K562 (cell line): ENCODE measurements around the gene SKIC2. TPM values are rescaled to one million over a fixed set of nuclear protein-coding genes. Genes with fewer than 3 reads are reported as not detected.
A peak's percentile ranks its signal among the peaks of the same experiment; 100 is the strongest.

ENCODE experiments used
- ATAC-seq: fragments of 200-7000 bp; cut with Tn5 transposase; 3 replicates; pipeline ENCODE4 v1.9.1; 2020; ENCODE audit warnings: moderate library complexity
- BruUV-seq: library from RNA; stranded (reverse); fragments of 400-500 nt; replicated peaks from 2 replicates; lab custom pipeline; 2021; lab: Mats Ljungman, UMichigan
- CTCF ChIA-PET: fragments of 300-600 bp; formaldehyde crosslinking; extraction: SDS; loops from one replicate; lab custom pipeline; 2021; ENCODE audit warnings: low intra/inter-chr PET ratio; lab: Yijun Ruan, JAX
- POLR2A ChIA-PET: fragments of 300-600, 350-650 bp; sonication (Branson Sonifier 250); formaldehyde crosslinking; extraction: SDS; loops from one replicate; lab custom pipeline; 2021; ENCODE audit warnings: antibody characterized with exemption, inconsistent platforms; lab: Yijun Ruan, JAX
- DNase-seq, 4 experiments: peaks; one replicate each; pipeline versions ENCODE4 v3.0.0 to v3.0.0-alpha.2; 2011 to 2018; ENCODE audit warnings: low spot score in 3 of 4, mixed read lengths in 3 of 4; ENCODE audit errors: extremely low read depth in 1 of 4
- FAIRE-seq: peaks from 2 replicates; lab custom pipeline; 2011; peaks lifted over from hg19 to GRCh38; lab: Jason Lieb, UNC
- H2AFZ ChIP-seq: 2 replicates; pipeline ENCODE4 v1.6.0; 2011; ENCODE audit warnings: low read depth, low read length, control low read depth, inconsistent platforms
- H3K27ac ChIP-seq: fragments of 200-600 bp; 3 replicates; pipeline ENCODE4 v1.8.0; 2011; ENCODE audit warnings: low read depth, mild to moderate bottlenecking, control low read depth, inconsistent platforms, low read length, moderate library complexity, mixed read lengths; ENCODE audit errors: extremely low read depth
- H3K27me3 ChIP-seq, 2 experiments: fragments of 300-600 bp in 1 of 2; 2 replicates in 1 of 2; 3 replicates in 1 of 2; pipeline versions ENCODE4 v1.6.0 to v1.8.0; 2011; ENCODE audit warnings: inconsistent platforms in 2 of 2, low read length in 2 of 2, mild to moderate bottlenecking in 1 of 2, mixed read lengths in 1 of 2, moderate library complexity in 1 of 2; ENCODE audit not compliant: control insufficient read depth in 2 of 2, insufficient read depth in 2 of 2
- H3K36me3 ChIP-seq: fragments of 300-600 bp; 3 replicates; pipeline ENCODE4 v1.8.0; 2011; ENCODE audit warnings: mild to moderate bottlenecking, low read length, inconsistent platforms; ENCODE audit not compliant: control insufficient read depth, insufficient read depth
- H3K4me1 ChIP-seq, 2 experiments: fragments of 200-600 bp in 1 of 2; replicated peaks in 1 of 2; 2 replicates in 1 of 2; 3 replicates in 1 of 2; pipeline versions ENCODE4 v1.5.1 to v1.8.0; 2011; ENCODE audit warnings: inconsistent platforms in 2 of 2, low read length in 2 of 2, mild to moderate bottlenecking in 1 of 2, mixed read lengths in 1 of 2, moderate library complexity in 1 of 2; ENCODE audit not compliant: control insufficient read depth in 2 of 2, insufficient read depth in 2 of 2
- H3K4me2 ChIP-seq: 2 replicates; pipeline ENCODE4 v1.6.1; 2011; ENCODE audit warnings: low read length, control low read depth, inconsistent platforms, mixed read lengths; ENCODE audit not compliant: insufficient read depth
- H3K4me3 ChIP-seq: fragments of 200-600 bp; sonication (generic), shearing (Covaris generic); 2 replicates; pipeline ENCODE4 v1.5.1; 2016; ENCODE audit warnings: control low read depth, inconsistent platforms
- H3K79me2 ChIP-seq: fragments of 200-600 bp; 3 replicates; pipeline ENCODE4 v1.8.0; 2011; ENCODE audit warnings: low read length, inconsistent platforms; ENCODE audit not compliant: control insufficient read depth, insufficient read depth
- H3K9ac ChIP-seq, 2 experiments: 2 replicates each; pipeline versions ENCODE4 v1.6.0 to v1.6.1; 2011; ENCODE audit warnings: low read depth in 2 of 2, low read length in 2 of 2, control low read depth in 1 of 2, inconsistent platforms in 1 of 2, mild to moderate bottlenecking in 1 of 2, mixed read lengths in 1 of 2; ENCODE audit not compliant: insufficient read depth in 1 of 2
- H3K9me1 ChIP-seq: one replicate; pipeline ENCODE4 v1.6.0; 2011; ENCODE audit warnings: inconsistent platforms, mild to moderate bottlenecking, low read length, moderate library complexity; ENCODE audit not compliant: control insufficient read depth, insufficient read depth
- H3K9me3 ChIP-seq: replicated peaks from 2 replicates; pipeline ENCODE4 v1.5.1; 2011; ENCODE audit warnings: low read depth, low read length, inconsistent platforms; ENCODE audit not compliant: control insufficient read depth, insufficient read depth
- H4K20me1 ChIP-seq: replicated peaks from 2 replicates; pipeline ENCODE4 v1.6.1; 2011; ENCODE audit warnings: low read length, inconsistent platforms, mixed read lengths; ENCODE audit not compliant: control insufficient read depth, insufficient read depth
- CBFA2T2 ChIP-seq: fragments of 450-650 bp; conservative IDR thresholded peaks from 2 replicates; pipeline ENCODE4 v1.6.1; 2017; ENCODE audit warnings: mild to moderate bottlenecking
- ETS2 ChIP-seq: IDR thresholded peaks from 2 replicates; pipeline ENCODE4 v1.6.1; 2016; ENCODE audit warnings: borderline replicate concordance, missing genetic modification characterization, mild to moderate bottlenecking, moderate library complexity, missing compliant biosample characterization; ENCODE audit not compliant: poor library complexity, severe bottlenecking
- GABPB2 ChIP-seq: fragments of 250-450 bp; sonication (Bioruptor Pico); conservative IDR thresholded peaks from 2 replicates; pipeline ENCODE4 v1.5.1; 2021; ENCODE audit warnings: mild to moderate bottlenecking
- GTF2F1 ChIP-seq: IDR thresholded peaks from 2 replicates; pipeline ENCODE4 v1.6.1; 2011; ENCODE audit warnings: low read depth, low read length, improper control_type of control experiment
- HMG20B ChIP-seq: fragments of 250-450 bp; sonication (Bioruptor Pico); IDR thresholded peaks from 2 replicates; pipeline ENCODE4 v1.5.0; 2021; ENCODE audit warnings: mild to moderate bottlenecking
- HMGN3 ChIP-seq: IDR thresholded peaks from 2 replicates; pipeline ENCODE4 v1.6.1; 2011; ENCODE audit warnings: borderline replicate concordance, low read depth, mild to moderate bottlenecking, mixed read lengths, low read length; ENCODE audit not compliant: insufficient read length; ENCODE audit errors: extremely low read depth
- HNRNPH1 ChIP-seq: fragments of 200-400 bp; formaldehyde crosslinking; optimal IDR thresholded peaks from 2 replicates; pipeline ENCODE3; 2017; ENCODE audit warnings: low read depth, mild to moderate bottlenecking, low read length, moderate library complexity
- PCBP2 ChIP-seq: fragments of 200-400 bp; formaldehyde crosslinking; IDR thresholded peaks from 2 replicates; pipeline ENCODE4 v1.6.1; 2018; ENCODE audit warnings: low read length, low read depth, mild to moderate bottlenecking, moderate library complexity; ENCODE audit not compliant: poor library complexity, severe bottlenecking
- RBFOX2 ChIP-seq: fragments of 200-400 bp; formaldehyde crosslinking; IDR thresholded peaks from 2 replicates; pipeline ENCODE4 v1.6.1; 2017; ENCODE audit warnings: low read depth, mild to moderate bottlenecking, low read length, moderate library complexity
- SLC30A9 ChIP-seq: fragments of 250-450 bp; sonication (Bioruptor Pico); IDR thresholded peaks from 2 replicates; pipeline ENCODE4 v1.8.0; 2022; ENCODE audit warnings: mild to moderate bottlenecking, moderate library complexity
- SMAD4 ChIP-seq: fragments of 250-450 bp; sonication (Bioruptor Pico); conservative IDR thresholded peaks from 2 replicates; pipeline ENCODE4 v1.8.0; 2021; ENCODE audit warnings: inconsistent platforms, mild to moderate bottlenecking, moderate library complexity
- STAT5B ChIP-seq: fragments of 250-450 bp; sonication (Bioruptor Pico); IDR thresholded peaks from 2 replicates; pipeline ENCODE4 v1.8.0; 2021; ENCODE audit warnings: mild to moderate bottlenecking, inconsistent platforms
- TAF9B ChIP-seq: fragments of 450-650 bp; IDR thresholded peaks from 2 replicates; pipeline ENCODE4 v1.6.1; 2018; ENCODE audit warnings: mild to moderate bottlenecking; ENCODE audit not compliant: partially characterized antibody
- ZNF12 ChIP-seq: sonication (generic); formaldehyde crosslinking; IDR thresholded peaks from 2 replicates; pipeline ENCODE4 v1.4.0; 2020; ENCODE audit warnings: mild to moderate bottlenecking, missing genetic modification reagents
- ZNF3 ChIP-seq: fragments of 250-450 bp; sonication (Bioruptor Pico); IDR thresholded peaks from 2 replicates; pipeline ENCODE4 v1.5.0; 2021; ENCODE audit warnings: mild to moderate bottlenecking, moderate library complexity
- ZNF780A ChIP-seq: fragments of 250-450 bp; sonication (Bioruptor Pico); IDR thresholded peaks from 2 replicates; pipeline ENCODE4 v1.5.0; 2021; ENCODE audit warnings: mild to moderate bottlenecking
- ZNF79 ChIP-seq: fragments of 250-450 bp; sonication (Bioruptor Pico); IDR thresholded peaks from 2 replicates; pipeline ENCODE4 v1.4.0; 2020; ENCODE audit warnings: low read depth, mild to moderate bottlenecking, moderate library complexity
- WGBS: fragments of 100-300 bp; shearing (Covaris generic); methylation state at CpG from one replicate; pipeline ENCODE4 v1.1.6; 2016; ENCODE audit warnings: low coverage, mixed read lengths; ENCODE audit not compliant: insufficient coverage; ENCODE audit errors: missing lambda C conversion rate; 5-methylcytosine and 5-hydroxymethylcytosine counted together
- in situ Hi-C: fragments of 300-500 bp; cut with MboI; formaldehyde crosslinking; loops from 4 replicates; pipeline ENCODE4 v1.15.0; 2018; ENCODE audit warnings: inconsistent platforms, mixed read lengths
- intact Hi-C: fragments of 100-400 bp; cut with micrococcal nuclease; formaldehyde crosslinking; loops from 2 replicates; pipeline ENCODE4 v1.14.2; 2022
- polyA plus RNA-seq, 8 experiments: library from polyadenylated mRNA; depleted of rRNA in 4 of 8; stranded (reverse) in 5 of 8; unstranded in 3 of 8; fragments of >200 nt; fragmentation: Nextera tagmentation in 2 of 8; fragmentation: Illumina TruSeq in 1 of 8; extraction: Ambion mirVana in 2 of 8; extraction: Trizol in 1 of 8; gene quantifications; 2 replicates each; pipeline versions ENCODE4 v1.2.1 to v1.2.3, GENCODE V29; 2011 to 2014; ENCODE audit warnings: inconsistent platforms in 1 of 8, missing spikeins in 1 of 8
- total RNA-seq, 7 experiments: library from RNA; depleted of rRNA in 6 of 7; stranded (reverse); fragments of >200 nt in 6 of 7; fragmentation: Illumina TruSeq in 2 of 7; extraction: Trizol in 2 of 7; gene quantifications; 2 replicates each; pipeline versions ENCODE4 v1.2.1 to v1.2.3, GENCODE V29; 2011 to 2021; ENCODE audit warnings: low replicate concordance in 1 of 7
- TF ChIP-seq, protein P1 (sequence below), 2 experiments: fragments of 450-650 bp in 1 of 2; sonication (generic) in 1 of 2; formaldehyde crosslinking in 1 of 2; IDR thresholded peaks in 1 of 2; conservative IDR thresholded peaks in 1 of 2; 2 replicates each; pipeline versions ENCODE4 v1.6.1 to v1.8.1; 2016 to 2023; ENCODE audit warnings: mild to moderate bottlenecking in 2 of 2, moderate library complexity in 2 of 2, inconsistent platforms in 1 of 2, missing genetic modification reagents in 1 of 2
- TF ChIP-seq, protein P2 (sequence below): fragments of 450-650 bp; IDR thresholded peaks from 2 replicates; pipeline ENCODE4 v1.6.1; 2016; ENCODE audit warnings: missing biosample characterization, missing genetic modification characterization

Gene SKIC2
- total and polyA plus RNA-seq, 9 of the 15 experiments (the other 6 are each of a cell fraction or from before 2014, with no cell fraction given), result 3.3 to 94.6 (median 38.8) TPM

DNA sequence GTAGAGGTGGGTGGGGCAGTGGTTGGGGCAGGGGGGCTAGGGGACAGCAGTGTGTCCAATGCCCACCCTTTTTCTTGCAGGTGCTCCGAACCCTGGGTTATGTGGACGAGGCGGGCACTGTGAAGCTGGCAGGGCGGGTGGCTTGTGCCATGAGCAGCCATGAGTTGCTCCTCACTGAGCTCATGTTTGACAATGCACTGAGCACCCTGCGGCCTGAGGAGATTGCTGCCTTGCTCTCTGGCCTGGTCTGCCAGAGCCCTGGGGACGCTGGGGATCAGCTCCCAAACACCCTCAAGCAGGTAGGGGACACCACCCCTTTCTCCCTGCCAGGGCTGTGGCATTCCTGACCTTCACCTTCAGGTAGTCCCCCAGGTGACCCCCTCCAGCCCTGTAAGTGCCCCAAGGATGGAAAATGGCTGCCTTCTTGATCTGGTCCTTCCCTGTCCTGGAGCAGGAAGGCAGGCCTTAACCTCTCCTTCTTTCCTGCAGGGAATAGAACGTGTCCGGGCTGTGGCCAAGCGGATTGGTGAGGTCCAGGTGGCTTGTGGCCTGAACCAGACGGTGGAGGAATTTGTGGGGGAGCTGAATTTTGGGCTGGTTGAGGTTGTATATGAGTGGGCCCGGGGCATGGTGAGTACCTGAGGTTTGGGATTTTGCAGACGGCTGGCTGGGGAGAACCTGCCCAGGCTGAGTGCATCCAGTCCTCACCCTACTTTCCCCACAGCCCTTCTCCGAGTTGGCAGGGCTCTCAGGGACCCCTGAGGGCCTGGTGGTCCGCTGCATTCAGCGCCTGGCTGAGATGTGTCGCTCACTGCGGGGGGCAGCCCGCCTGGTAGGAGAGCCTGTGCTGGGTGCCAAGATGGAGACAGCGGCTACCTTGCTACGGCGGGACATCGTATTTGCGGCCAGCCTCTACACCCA is 10.1 kb downstream of the SKIC2 start:
- Histone ChIP-seq H3K4me1 (peaks cover 50 to 55% of the 10 kb centered on the region in 2 experiments; a peak in 4 of 5 replicates), H2AFZ (no peak overlapping the region), H3K27me3 (no peaks in the 10 kb centered on the region), H4K20me1 (no peaks in the 10 kb centered on the region), H3K36me3 (peaks cover 71% of the 10 kb centered on the region), H3K4me3 (no peak overlapping the region), H3K27ac (peak overlapping the region; percentile 84), H3K79me2 (peaks cover 39% of the 10 kb centered on the region), H3K9me3 (no peaks in the 10 kb centered on the region), H3K9me1 (no peaks in the 10 kb centered on the region), H3K4me2 (peak overlapping the region; percentile 99), H3K9ac (peak overlapping the region; percentile 84 to 90; a peak in 3 of 4 replicates)
- ATAC-seq (no peak), FAIRE-seq (no peak), DNase-seq (no peak)
- no TSS peak for BruUV-seq
- in situ Hi-C loops (no loop called here), intact Hi-C loops (no loop called here)
- ChIA-PET POLR2A (interaction anchor here (0.6 to 5.8 kb wide), 10 partner anchors 7 to 216 kb away, joined by 3 to 74 read pairs (median 3); partner anchors contain the start of genes NELFE and SKIC2), CTCF (no interaction called here)
- WGBS, result 65% methylated on average over 23 of the region's 23 CpGs
- TF ChIP-seq RBFOX2, result peak; percentile 60; the same call in 1 of the 2 replicates
- TF ChIP-seq, protein P1, sequence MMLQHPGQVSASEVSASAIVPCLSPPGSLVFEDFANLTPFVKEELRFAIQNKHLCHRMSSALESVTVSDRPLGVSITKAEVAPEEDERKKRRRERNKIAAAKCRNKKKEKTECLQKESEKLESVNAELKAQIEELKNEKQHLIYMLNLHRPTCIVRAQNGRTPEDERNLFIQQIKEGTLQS (IDR thresholded peaks at IDR 0.05), result no peak
- TF ChIP-seq, protein P1 (CRISPR knock-in tag; conservative IDR thresholded peaks at IDR 0.05), result no peak
- TF ChIP-seq, protein P2, sequence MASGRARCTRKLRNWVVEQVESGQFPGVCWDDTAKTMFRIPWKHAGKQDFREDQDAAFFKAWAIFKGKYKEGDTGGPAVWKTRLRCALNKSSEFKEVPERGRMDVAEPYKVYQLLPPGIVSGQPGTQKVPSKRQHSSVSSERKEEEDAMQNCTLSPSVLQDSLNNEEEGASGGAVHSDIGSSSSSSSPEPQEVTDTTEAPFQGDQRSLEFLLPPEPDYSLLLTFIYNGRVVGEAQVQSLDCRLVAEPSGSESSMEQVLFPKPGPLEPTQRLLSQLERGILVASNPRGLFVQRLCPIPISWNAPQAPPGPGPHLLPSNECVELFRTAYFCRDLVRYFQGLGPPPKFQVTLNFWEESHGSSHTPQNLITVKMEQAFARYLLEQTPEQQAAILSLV (tag), result no peak
- TF ChIP-seq ZNF12, result no peak
- TF ChIP-seq PCBP2, result no peak
- no peak for TF ChIP-seq SLC30A9 (CRISPR knock-in tag)
- no peak for TF ChIP-seq HNRNPH1
- TF ChIP-seq TAF9B, result no peak
- no peak for TF ChIP-seq HMG20B
- TF ChIP-seq STAT5B (CRISPR knock-in tag), result no peak
- TF ChIP-seq HMGN3, result no peak
- TF ChIP-seq ETS2 (tag), result no peak
- TF ChIP-seq CBFA2T2, result no peak
- TF ChIP-seq ZNF3, result no peak
- TF ChIP-seq ZNF79, result no peak
- no peak for TF ChIP-seq GABPB2 (CRISPR knock-in tag)
- 0 out of 2 replicates have a peak, but pooled peaks have one; percentile 31 for TF ChIP-seq SMAD4 (CRISPR knock-in tag)
- no peak for TF ChIP-seq GTF2F1
- TF ChIP-seq ZNF780A (CRISPR knock-in tag), result no peak
